Midbrain (tissue), 1 donor: ENCODE data around the gene LHX8.
A peak's percentile ranks its signal among the peaks of the same experiment; 100 is the strongest.
"Not testable (repeated sequence)": the region's sequence is repeated elsewhere in the genome, so short reads cannot be mapped to it uniquely, and the experiment has no call there.

ENCODE experiments used
- DNase-seq: peaks from one replicate; lab custom pipeline; 2025; lab: John Stamatoyannopoulos, UW

The LHX8 gene

GRCh38 chr1:75132812-75133619 lies 1.2 kb upstream of the LHX8 start:
- no peak for DNase-seq

DNA sequence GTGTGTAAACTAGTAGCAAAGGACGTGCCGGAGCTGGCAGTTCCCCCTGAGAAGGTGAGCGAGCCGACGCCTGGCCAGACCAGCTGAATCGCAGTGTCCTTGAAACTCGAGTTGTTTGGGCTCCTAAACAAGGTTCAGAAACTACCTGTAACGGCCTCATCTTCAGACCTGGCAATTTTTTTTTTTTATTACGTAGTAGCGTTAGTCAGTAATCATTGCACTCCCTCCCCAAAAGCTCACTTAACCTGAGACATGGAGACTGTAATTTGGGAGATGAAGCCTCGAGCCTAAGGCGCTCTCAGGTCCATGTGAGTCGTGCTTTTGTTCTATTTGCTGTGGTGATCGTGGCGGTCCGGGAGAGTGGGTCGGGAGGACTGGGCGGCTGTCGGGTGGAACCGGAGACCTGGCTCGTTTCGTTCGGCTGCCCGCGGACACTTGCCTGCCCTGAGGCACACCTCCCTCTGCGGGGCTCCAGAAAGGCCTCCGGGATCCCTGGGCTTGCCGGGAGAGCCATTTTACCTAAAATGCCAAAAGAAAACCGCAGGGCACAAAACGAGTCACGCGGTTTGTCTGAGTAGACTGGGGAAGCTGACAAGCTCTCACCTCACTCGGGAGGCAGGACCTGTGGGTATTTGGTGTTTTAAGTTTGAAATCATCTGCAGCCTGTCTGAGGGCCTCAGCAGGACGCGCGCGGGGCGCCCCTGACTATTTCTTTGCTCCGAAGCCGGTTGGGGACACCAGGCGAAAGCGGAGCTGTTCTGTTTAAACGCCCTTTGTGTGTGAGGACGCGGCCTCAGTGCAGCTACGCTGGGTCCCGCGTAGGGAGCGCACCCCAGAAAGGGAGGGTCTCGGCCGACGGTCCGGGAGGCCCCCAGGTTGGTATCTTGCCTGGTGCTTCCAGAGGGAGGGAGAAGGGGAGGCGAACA lies 722 bp downstream of the LHX8 start:
- no peak for DNase-seq

GRCh38 chr1:75135573-75136194 lies 1.5 kb downstream of the LHX8 start:
- DNase-seq: no peak

- DNase-seq: no peak
These were observed 2.1 kb downstream of the LHX8 start for GRCh38 chr1:75136195-75136815.

DNA sequence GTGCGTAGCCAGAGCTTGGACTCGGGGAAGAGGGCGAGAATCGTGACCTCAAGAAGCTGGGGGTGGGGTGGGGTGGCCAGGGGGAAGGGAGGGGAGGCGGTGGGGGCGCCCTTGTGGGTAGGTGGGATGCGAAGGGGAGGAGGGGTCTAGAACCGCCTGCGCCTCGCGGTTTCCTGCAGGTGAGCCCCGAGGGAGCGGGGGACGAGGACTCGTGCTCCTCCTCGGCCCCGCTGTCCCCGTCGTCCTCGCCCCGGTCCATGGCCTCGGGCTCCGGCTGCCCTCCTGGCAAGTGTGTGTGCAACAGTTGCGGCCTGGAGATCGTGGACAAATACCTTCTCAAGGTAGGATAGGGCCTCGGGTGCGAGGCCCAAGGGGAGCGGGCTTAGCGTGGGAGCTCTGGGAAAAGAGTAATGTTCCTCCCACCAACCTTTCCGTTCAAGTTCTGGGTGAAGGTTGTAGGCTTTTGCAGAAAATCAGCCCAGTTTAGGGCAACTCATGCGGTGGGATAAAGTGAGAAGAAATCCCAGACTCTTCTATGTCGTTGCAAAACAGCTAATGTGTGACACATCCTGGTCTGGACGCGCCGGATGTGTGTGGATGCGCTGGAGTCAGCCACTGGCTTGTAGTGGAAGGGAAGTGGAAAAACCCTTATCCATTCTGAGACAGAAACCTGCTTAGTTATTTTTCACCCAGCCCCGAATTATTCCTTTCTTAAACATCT lies 2.9 kb downstream of the LHX8 start:
- no peak for DNase-seq

DNA sequence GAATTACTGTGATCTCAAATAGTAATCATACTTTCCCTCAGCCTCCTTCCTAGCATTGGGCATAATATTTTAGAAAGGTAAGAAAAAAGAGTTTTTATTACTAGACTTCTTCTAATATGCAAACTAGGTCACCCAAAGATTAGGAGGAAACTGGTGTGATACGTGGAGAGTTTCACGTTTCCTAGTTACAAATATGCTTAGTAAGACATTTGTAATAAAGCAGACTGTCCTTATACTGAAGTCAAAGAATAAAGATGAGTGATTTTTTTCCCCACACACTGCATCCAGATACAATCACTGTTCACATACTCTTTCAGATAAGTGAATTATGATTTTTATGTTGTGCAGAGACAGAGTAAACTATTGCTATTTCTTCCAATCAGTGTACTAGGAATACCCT lies 17.9 kb downstream of the LHX8 start:
- no peak for DNase-seq

- DNase-seq: no peak
These were observed 25.0 kb downstream of the LHX8 start for GRCh38 chr1:75159154-75159553.

- DNase-seq: no peak
These were observed 31.1 kb downstream of the LHX8 start for GRCh38 chr1:75165264-75165663.

DNA sequence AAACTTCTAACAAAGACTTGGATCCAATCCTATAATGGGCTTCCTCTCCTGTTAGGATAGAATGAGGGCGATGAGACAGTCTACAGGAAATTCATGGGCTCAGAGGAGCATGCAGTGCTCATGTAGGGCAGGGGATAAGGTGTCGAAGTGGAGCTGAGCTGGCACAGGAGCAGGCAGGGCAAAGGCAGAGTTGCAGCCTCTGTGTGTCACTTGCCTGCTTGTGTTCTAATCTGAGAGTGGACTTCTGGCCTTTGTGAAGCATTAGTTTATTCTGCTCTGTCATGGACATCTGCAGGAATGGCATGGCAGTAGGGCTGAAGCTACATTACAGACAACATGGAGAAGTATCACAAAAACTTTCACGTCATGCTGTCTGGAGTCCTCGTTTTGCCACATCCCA lies 32.6 kb downstream of the LHX8 start:
- no peak for DNase-seq

DNA sequence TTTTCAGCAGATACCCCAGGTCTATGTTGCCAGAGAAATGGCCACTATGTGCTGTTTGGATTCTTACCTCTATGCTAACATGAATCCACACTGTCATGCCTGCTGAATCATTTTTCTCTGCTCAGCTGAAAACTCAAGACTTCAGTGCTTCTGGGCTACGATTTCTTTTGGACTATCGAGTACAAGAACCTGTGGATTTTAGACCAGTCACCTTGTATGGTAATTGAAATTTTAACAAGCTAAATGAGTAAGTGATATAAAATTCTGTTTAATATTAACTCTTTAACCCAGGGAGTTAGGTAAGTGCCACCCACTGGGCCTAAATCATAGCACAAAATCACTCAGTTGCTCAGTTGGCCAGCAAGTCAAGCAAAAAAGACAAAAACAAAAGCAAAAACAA lies 35.8 kb downstream of the LHX8 start:
- DNase-seq: no peak

GRCh38 chr1:75170981-75171380 lies 36.8 kb downstream of the LHX8 start:
- no peak for DNase-seq

DNA sequence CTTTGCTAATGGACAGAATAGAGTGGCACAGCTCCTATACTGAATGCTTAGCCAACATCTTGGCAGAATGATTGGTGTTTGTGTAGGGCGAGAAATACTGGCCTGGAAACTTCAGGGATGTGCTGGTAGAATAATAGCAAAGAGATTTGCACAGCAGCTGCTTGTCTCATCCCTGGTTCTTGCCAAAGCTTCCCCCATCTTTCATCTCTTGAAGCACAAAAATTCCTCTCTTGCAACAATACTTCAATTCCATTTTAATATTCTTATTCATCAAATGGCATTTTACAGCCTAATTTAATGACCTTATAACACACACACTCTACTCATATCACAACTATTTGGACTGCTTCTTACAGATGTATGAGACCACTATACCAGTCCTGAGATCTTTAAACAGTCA lies 37.7 kb downstream of the LHX8 start:
- no peak for DNase-seq

- peak; percentile 21 for DNase-seq
These were observed 38.4 kb downstream of the LHX8 start for GRCh38 chr1:75172556-75172955.

GRCh38 chr1:75174031-75174760 lies 40.0 kb downstream of the LHX8 start:
- DNase-seq: peak; percentile 1

- not testable (repeated sequence) for DNase-seq
These were observed 47.2 kb downstream of the LHX8 start for GRCh38 chr1:75181214-75181955.

- DNase-seq: no peak
These were observed 54.7 kb downstream of the LHX8 start for GRCh38 chr1:75188892-75189291.

DNA sequence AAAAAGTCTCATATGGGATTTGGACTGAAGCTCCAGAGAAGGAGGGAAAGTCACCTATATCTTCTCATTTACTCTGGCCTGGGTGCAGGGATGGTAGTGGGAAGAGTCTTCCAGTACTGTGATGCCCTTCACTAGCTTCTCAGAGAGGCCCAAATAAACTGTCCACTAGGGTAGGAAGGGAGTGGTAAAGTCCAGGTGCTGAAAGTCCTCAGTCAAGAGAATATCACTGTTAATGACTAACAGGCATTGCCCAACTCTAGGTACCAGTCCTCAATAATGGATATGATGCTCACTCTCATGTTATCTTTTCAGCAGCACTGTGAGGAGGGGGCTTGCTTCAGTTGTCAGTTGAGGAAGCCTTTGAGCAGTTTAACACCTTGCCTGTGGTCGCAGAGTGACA lies 64.0 kb downstream of the LHX8 start:
- no peak for DNase-seq

DNA sequence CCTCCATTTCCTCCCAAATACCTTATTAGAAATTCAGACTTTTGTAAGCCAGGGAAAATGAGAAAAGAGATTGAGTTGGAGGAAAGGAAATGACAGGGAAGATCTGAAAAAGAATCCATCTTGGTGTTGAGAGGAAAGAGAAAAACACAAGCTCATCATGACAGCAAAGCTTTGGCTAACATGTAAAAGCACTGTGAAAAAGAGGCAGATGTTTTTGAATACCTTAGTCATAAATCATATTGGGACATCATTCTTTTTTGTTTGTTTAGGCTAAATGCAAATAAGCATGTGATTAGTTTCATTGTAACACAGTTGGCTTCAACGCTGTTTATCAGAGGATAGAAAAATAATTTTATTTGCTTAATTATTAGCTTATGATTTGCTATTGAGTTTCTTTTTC lies 64.6 kb downstream of the LHX8 start:
- no peak for DNase-seq

- no peak for DNase-seq
These were observed 68.6 kb downstream of the LHX8 start for GRCh38 chr1:75202751-75203150.
